HG03095 (cell line): ENCODE data around the gene MEIOSIN.
"Not testable (repeated sequence)": the region's sequence is repeated elsewhere in the genome, so short reads cannot be mapped to it uniquely, and the experiment has no call there.

Source experiments
- ATAC-seq: cut with Tn5 transposase; IDR thresholded peaks from one replicate; pipeline ENCODE4 v1.9.1; 2021; ENCODE audit warnings: moderate library complexity; ENCODE audit not compliant: unreplicated experiment

The MEIOSIN gene

GRCh38 chr19:45733160-45733810 is at the start of gene MEIOSIN:
TSS of gene MEIOSIN (plus strand) at chr19:45733439. CDS start at chr19:45735377, 1,938 bp downstream.
- ATAC-seq: no peak

DNA sequence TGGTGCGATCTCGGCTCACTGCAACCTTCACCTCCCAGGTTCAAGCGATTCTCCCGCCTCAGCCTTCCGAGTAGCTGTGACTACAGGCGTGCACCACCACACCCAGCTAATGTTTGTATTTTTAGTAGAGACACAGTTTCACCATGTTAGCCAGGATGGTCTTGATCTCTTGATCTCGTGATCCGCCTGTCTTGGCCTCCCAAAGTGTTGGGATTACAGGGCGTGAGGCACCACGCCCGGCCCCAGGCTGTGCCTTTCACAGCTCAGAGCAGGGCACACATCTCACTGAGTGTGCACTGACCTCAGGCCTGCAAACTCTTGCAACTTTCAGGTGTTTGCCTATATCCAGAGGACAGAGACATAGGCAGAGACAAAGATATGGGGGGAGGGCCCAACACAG is 48.2 kb upstream of the MEIOSIN start:
- ATAC-seq: not testable (repeated sequence)

GRCh38 chr19:45687599-45687998 is 45.6 kb upstream of the MEIOSIN start:
- ATAC-seq: no peak

GRCh38 chr19:45691516-45692186 is 41.6 kb upstream of the MEIOSIN start, which contains the start of gene SNRPD2:
TSS of gene SNRPD2 (minus strand) at chr19:45691953. CDS start at chr19:45691888, 65 bp downstream.
- peak; percentile 34 for ATAC-seq

DNA sequence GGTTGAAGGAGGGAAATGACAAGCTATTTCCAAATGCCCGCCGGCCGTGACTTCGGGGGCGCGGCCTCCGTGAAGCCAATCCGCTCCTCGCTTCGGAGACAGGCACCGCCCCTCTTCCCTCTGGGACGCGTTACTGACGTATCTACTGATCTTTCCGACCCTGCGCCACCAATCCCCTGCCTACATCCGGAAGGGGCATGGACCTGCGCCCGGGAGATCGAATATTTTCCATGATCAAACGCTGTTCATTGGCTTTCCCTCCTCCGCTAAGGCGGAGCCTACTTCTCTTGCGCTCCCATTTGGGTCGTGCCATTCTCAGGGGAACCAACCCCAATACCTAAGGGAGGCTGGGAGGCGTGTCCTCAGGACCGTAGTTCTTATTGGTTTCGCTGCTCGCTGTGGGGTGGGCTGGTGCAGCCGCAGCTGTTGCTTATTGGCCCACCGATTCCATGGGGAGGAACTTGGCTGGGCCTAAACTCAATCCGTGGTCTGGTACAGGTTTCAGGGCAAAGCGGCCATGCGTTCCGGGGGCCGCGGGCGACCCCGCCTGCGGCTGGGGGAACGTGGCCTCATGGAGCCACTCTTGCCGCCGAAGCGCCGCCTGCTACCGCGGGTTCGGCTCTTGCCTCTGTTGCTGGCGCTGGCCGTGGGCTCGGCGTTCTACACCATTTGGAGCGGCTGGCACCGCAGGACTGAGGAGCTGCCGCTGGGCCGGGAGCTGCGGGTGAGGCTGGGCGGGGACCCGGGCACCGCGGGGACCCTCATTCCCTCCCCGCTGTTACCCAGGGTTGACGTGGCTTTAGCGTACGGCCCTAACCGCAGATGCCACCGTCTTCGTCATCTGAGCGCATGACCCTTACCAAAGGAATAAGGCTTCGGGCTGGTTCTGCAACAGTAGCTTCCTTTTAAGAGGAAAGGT is 40.8 kb upstream of the MEIOSIN start, which contains the start of gene QPCTL:
Gene QPCTL (plus strand): TSS at position 480 of the 919 bp plus-strand sequence. CDS start 38 bp downstream, at position 518.
- ATAC-seq: peak; percentile 85

GRCh38 chr19:45693106-45693788 is 40.0 kb upstream of the MEIOSIN start:
- ATAC-seq: no peak

GRCh38 chr19:45701676-45702075 is 31.6 kb upstream of the MEIOSIN start:
- no peak for ATAC-seq

- no peak for ATAC-seq
These were observed 28.1 kb upstream of the MEIOSIN start for GRCh38 chr19:45705115-45705514.

DNA sequence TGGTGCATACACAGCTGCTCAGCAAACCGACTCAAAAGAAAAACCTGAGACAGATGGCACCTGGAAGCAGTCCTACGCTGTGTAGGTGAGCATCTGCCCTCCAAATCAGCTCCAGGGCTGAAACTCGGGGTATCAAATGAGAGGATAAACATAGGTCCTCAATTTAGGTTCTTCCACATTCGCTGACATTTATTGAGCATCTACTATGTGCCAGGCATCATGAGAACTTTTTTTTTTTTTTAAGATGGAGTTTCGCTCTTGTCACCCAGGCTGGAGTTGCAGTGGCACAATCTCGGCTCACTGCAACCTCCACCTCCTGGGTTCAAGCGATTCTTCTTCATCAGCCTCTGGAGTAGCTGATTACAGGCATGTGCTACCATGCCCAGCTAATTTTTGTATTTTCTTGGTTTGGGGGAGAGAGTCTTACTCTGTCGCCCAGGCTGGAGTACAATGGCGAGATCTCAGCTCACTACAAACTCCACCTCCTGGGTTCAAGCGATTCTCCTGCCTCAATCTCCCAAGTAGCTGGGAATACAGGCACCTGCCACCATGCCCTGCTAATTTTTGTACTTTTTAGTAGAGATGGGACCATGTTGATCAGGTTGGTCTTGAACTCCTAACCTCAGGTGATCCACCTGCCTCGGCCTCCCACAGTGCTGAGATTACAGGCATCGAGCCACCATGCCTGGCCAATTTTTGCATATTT is 27.4 kb upstream of the MEIOSIN start:
- no peak for ATAC-seq

DNA sequence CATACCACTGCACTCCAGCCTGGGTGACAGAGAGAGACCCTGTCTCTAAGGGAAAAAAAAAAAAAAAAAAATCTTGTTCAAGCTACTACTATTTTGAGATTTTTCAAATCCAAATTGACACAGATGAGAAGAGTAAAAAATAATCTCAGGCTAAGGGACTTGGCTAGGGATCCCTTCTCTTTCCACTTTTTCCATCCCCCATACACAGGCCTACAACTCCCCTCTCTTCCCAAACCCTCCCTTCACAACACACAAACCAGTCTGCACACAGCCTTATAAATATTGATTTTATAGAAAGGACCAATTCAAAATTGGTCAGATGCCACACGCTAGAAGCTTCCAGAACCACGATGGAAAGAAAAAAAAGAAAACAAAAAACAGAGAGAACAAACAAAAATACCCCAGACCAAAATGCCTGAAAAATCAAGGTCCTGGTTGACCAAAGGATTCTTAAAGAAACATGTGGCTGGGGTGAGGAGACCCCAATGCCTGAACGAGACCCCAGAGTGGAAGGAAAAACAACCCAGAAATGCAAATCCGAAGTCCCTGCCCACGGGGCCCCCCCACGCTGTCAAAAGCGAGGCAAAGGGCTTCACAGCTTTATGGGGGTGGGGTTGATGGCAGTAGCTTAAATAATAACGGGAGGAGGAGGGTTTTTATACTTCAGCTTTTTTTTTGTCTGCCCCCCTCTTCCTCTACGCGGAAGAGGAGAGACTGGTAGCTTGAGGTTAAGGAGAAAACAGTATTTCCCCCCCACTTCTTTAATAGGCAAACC is 22.7 kb upstream of the MEIOSIN start:
- ATAC-seq: no peak

GRCh38 chr19:45711851-45712698 is 21.2 kb upstream of the MEIOSIN start:
- no peak for ATAC-seq

- ATAC-seq: no peak
These were observed 20.6 kb upstream of the MEIOSIN start for GRCh38 chr19:45712699-45713067.

GRCh38 chr19:45713141-45713540 is 20.1 kb upstream of the MEIOSIN start:
- ATAC-seq: no peak

DNA sequence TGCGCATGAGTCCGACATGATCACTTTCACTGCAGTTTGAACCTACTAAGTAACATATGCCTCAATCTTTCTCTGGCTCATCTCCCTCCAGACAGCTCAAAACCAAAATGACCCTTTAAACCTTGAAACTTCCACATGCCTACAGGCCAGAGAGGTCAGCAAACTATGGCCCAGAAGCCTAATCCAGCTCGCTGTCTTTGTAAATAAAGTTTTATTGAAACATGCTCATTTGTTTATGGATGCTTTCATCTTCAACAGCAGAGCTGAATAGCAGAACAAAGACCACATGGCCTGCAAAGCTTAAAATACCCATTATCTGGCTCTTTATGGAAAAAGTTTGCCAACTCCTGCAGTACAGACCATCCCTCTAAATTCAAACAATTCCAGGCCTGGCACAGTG is 18.1 kb upstream of the MEIOSIN start:
- ATAC-seq: no peak

GRCh38 chr19:45716359-45717130 is 16.7 kb upstream of the MEIOSIN start:
- ATAC-seq: no peak

DNA sequence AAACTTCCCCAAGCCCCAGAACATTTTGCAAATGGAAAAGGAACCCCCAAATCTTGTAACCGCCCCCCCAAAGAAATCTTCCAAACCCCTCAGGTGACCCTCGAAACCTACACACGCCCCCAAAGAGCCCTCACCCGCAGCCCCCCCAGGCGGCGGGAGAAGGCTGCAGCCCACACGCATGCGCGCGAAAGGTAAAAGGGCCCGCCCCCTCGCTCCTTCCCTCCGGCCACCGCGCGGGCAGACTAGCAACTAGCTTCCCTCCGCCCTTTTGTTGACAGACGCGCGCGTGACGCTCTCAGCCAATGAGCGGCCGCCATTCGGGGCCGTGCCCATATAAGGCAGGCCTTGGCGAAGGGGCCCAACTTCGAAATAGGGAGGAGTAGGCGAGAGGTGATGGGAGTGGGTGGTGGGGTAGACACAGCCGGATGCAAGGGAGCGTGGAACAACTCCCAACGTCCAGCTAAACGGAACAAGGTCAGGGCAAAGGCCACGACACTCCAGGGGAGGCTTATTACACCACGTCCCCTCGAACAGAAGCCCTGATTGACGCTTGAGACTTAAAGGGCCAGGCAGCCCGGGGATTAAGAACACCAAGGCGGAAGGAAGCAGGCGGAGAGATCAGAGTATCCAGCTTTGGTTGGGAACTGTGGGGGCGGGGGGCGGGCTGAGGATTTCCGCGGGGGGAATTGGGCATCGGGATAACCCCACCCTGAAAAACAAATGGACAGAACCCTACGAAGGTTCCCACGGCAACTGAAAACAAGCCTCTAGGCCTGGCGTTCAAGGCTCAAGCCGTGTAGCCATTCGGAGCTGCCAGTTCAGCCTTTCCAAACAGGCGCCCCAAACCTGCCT is 15.9 kb upstream of the MEIOSIN start:
- ATAC-seq: peak; percentile 87
